Measurements from ENCODE around the gene CCDC39. TPM values are rescaled to one million over a fixed set of nuclear protein-coding genes. Genes with fewer than 3 reads are reported as not detected.

Gene CCDC39
- total RNA-seq, 1 donor from 2014 or later: not detected

- Mint-ChIP-seq H3K4me1 (ENCODE audit: low read depth, unreplicated experiment) (no peaks in the 10 kb centered on the region), H3K36me3 (ENCODE audit: low read depth, unreplicated experiment) (peaks cover 2% of the 10 kb centered on the region), H3K27me3 (ENCODE audit: low read depth, unreplicated experiment) (no peaks in the 10 kb centered on the region), H3K9me3 (ENCODE audit: unreplicated experiment) (no peaks in the 10 kb centered on the region), H3K27ac (ENCODE audit: unreplicated experiment) (no peak overlapping the region), H3K4me3 (ENCODE audit: unreplicated experiment) (no peak overlapping the region)
- FAIRE-seq (no peak), DNase-seq (ENCODE audit: low read depth) (no peak)
- Histone ChIP-seq H3K4me2 (ENCODE audit: low read length) (no peak overlapping the region), H3K27ac (ENCODE audit: low read depth, low read length) (no peak overlapping the region), H3K79me2 (ENCODE audit: insufficient read depth, low read length) (no peaks in the 10 kb centered on the region), H3K4me1 (ENCODE audit: insufficient read depth, low read length) (no peaks in the 10 kb centered on the region), H3K27me3 (ENCODE audit: insufficient read depth, low read length) (no peaks in the 10 kb centered on the region), H2AFZ (ENCODE audit: low read depth, low read length) (no peak overlapping the region), H3K9ac (ENCODE audit: low read length) (no peak overlapping the region), H4K20me1 (ENCODE audit: insufficient read depth, low read length) (no peaks in the 10 kb centered on the region), H3K4me3 (ENCODE audit: insufficient read depth, low read depth, low read length) (no peak overlapping the region), H3K9me3 (ENCODE audit: insufficient read depth, low read depth, low read length) (no peaks in the 10 kb centered on the region), H3K36me3 (ENCODE audit: insufficient read depth, low read length) (peaks cover 26% of the 10 kb centered on the region)
- TF ChIP-seq EZH2 (IDR thresholded peaks at IDR 0.05; ENCODE audit: insufficient read depth, low read length) (no peak), CTCF (IDR thresholded peaks at IDR 0.05; ENCODE audit: insufficient read depth, low read depth, low read length) (no peak)
Measured at GRCh38 chr3:180615954-180616353, 63.3 kb downstream of the CCDC39 start.

GRCh38 chr3:180612364-180612763, 66.9 kb downstream of the CCDC39 start:
- H3K4me2 ChIP-seq (ENCODE audit: low read length): no peak overlapping the region
- Mint-ChIP-seq H3K4me1 (ENCODE audit: low read depth, unreplicated experiment) (no peaks in the 10 kb centered on the region), H3K4me3 (ENCODE audit: unreplicated experiment) (no peak overlapping the region), H3K27ac (ENCODE audit: unreplicated experiment) (no peak overlapping the region), H3K27me3 (ENCODE audit: low read depth, unreplicated experiment) (no peaks in the 10 kb centered on the region), H3K9me3 (ENCODE audit: unreplicated experiment) (no peaks in the 10 kb centered on the region), H3K36me3 (ENCODE audit: low read depth, unreplicated experiment) (peaks cover 5% of the 10 kb centered on the region)
- FAIRE-seq (no peak), DNase-seq (ENCODE audit: low read depth) (no peak)
- no peak for TF ChIP-seq EZH2 (IDR thresholded peaks at IDR 0.05; ENCODE audit: insufficient read depth, low read length)
- TF ChIP-seq CTCF (IDR thresholded peaks at IDR 0.05; ENCODE audit: insufficient read depth, low read depth, low read length): no peak
- H3K9ac ChIP-seq (ENCODE audit: low read length): no peak overlapping the region
- H3K79me2 ChIP-seq (ENCODE audit: insufficient read depth, low read length): no peaks in the 10 kb centered on the region
- H4K20me1 ChIP-seq (ENCODE audit: insufficient read depth, low read length): no peaks in the 10 kb centered on the region
- no peaks in the 10 kb centered on the region for H3K9me3 ChIP-seq (ENCODE audit: insufficient read depth, low read depth, low read length)
- peaks cover 53% of the 10 kb centered on the region for H3K36me3 ChIP-seq (ENCODE audit: insufficient read depth, low read length)
- no peaks in the 10 kb centered on the region for H3K4me1 ChIP-seq (ENCODE audit: insufficient read depth, low read length)
- no peaks in the 10 kb centered on the region for H3K27me3 ChIP-seq (ENCODE audit: insufficient read depth, low read length)
- no peak overlapping the region for H2AFZ ChIP-seq (ENCODE audit: low read depth, low read length)
- H3K27ac ChIP-seq (ENCODE audit: low read depth, low read length): no peak overlapping the region
- H3K4me3 ChIP-seq (ENCODE audit: insufficient read depth, low read depth, low read length): no peak overlapping the region

- H3K79me2 ChIP-seq (ENCODE audit: insufficient read depth, low read length): no peaks in the 10 kb centered on the region
- no peak overlapping the region for H3K9ac ChIP-seq (ENCODE audit: low read length)
- H3K27me3 Mint-ChIP-seq (ENCODE audit: low read depth, unreplicated experiment): no peaks in the 10 kb centered on the region
- no peak overlapping the region for H3K27ac ChIP-seq (ENCODE audit: low read depth, low read length)
- H2AFZ ChIP-seq (ENCODE audit: low read depth, low read length): no peak overlapping the region
- no peak overlapping the region for H3K4me3 Mint-ChIP-seq (ENCODE audit: unreplicated experiment)
- peaks cover 5% of the 10 kb centered on the region for H3K36me3 Mint-ChIP-seq (ENCODE audit: low read depth, unreplicated experiment)
- H3K4me3 ChIP-seq (ENCODE audit: insufficient read depth, low read depth, low read length): no peak overlapping the region
- DNase-seq (ENCODE audit: low read depth) (no peak), FAIRE-seq (no peak)
- no peaks in the 10 kb centered on the region for H3K9me3 Mint-ChIP-seq (ENCODE audit: unreplicated experiment)
- no peaks in the 10 kb centered on the region for H4K20me1 ChIP-seq (ENCODE audit: insufficient read depth, low read length)
- H3K4me2 ChIP-seq (ENCODE audit: low read length): no peak overlapping the region
- no peaks in the 10 kb centered on the region for H3K4me1 ChIP-seq (ENCODE audit: insufficient read depth, low read length)
- no peak overlapping the region for H3K27ac Mint-ChIP-seq (ENCODE audit: unreplicated experiment)
- no peaks in the 10 kb centered on the region for H3K9me3 ChIP-seq (ENCODE audit: insufficient read depth, low read depth, low read length)
- H3K4me1 Mint-ChIP-seq (ENCODE audit: low read depth, unreplicated experiment): no peaks in the 10 kb centered on the region
- no peak for TF ChIP-seq EZH2 (IDR thresholded peaks at IDR 0.05; ENCODE audit: insufficient read depth, low read length)
- TF ChIP-seq CTCF (IDR thresholded peaks at IDR 0.05; ENCODE audit: insufficient read depth, low read depth, low read length): no peak
- peaks cover 61% of the 10 kb centered on the region for H3K36me3 ChIP-seq (ENCODE audit: insufficient read depth, low read length)
- no peaks in the 10 kb centered on the region for H3K27me3 ChIP-seq (ENCODE audit: insufficient read depth, low read length)
Measured at GRCh38 chr3:180611006-180611405, 68.3 kb downstream of the CCDC39 start.

Measured in astrocyte (in vitro differentiated cells and primary cell).